Measurements from ENCODE around the gene CARMIL1. TPM values are rescaled to one million over a fixed set of nuclear protein-coding genes. Genes with fewer than 3 reads are reported as not detected.

The CARMIL1 gene
- total RNA-seq, 1 donor from 2014 or later, result 14.5 TPM

- Mint-ChIP-seq H3K4me1 (ENCODE audit: low read depth) (peaks cover 6% of the 10 kb centered on the region), H3K27ac (ENCODE audit: unreplicated experiment) (no peak overlapping the region), H3K9me3 (ENCODE audit: low read depth) (no peaks in the 10 kb centered on the region), H3K36me3 (ENCODE audit: low read depth) (peaks cover 11% of the 10 kb centered on the region), H3K4me3 (ENCODE audit: unreplicated experiment) (no peak overlapping the region), H3K27me3 (ENCODE audit: low read depth) (no peaks in the 10 kb centered on the region)
- no peak for DNase-seq (ENCODE audit: low spot score)
- no peak for TF ChIP-seq CTCF (IDR thresholded peaks at IDR 0.05)
Observed at GRCh38 chr6:25608558-25609174, 329.5 kb downstream of the CARMIL1 start.

- no peak overlapping the region for H3K4me3 Mint-ChIP-seq (ENCODE audit: unreplicated experiment)
- H3K27ac Mint-ChIP-seq (ENCODE audit: unreplicated experiment), result no peak overlapping the region
- no peaks in the 10 kb centered on the region for H3K9me3 Mint-ChIP-seq (ENCODE audit: low read depth)
- no peak for DNase-seq (ENCODE audit: low spot score)
- no peak for TF ChIP-seq CTCF (IDR thresholded peaks at IDR 0.05)
- peaks cover 8% of the 10 kb centered on the region for H3K36me3 Mint-ChIP-seq (ENCODE audit: low read depth)
- H3K27me3 Mint-ChIP-seq (ENCODE audit: low read depth), result no peaks in the 10 kb centered on the region
- H3K4me1 Mint-ChIP-seq (ENCODE audit: low read depth), result peaks cover 6% of the 10 kb centered on the region
Observed at GRCh38 chr6:25612666-25613065, 333.5 kb downstream of the CARMIL1 start.

- peaks cover 8% of the 10 kb centered on the region for H3K36me3 Mint-ChIP-seq (ENCODE audit: low read depth)
- peaks cover 6% of the 10 kb centered on the region for H3K4me1 Mint-ChIP-seq (ENCODE audit: low read depth)
- H3K9me3 Mint-ChIP-seq (ENCODE audit: low read depth), result no peaks in the 10 kb centered on the region
- TF ChIP-seq CTCF (IDR thresholded peaks at IDR 0.05), result no peak
- H3K4me3 Mint-ChIP-seq (ENCODE audit: unreplicated experiment), result no peak overlapping the region
- H3K27ac Mint-ChIP-seq (ENCODE audit: unreplicated experiment), result no peak overlapping the region
- no peaks in the 10 kb centered on the region for H3K27me3 Mint-ChIP-seq (ENCODE audit: low read depth)
- DNase-seq (ENCODE audit: low spot score), result no peak
Observed at GRCh38 chr6:25613415-25613814, 334.2 kb downstream of the CARMIL1 start.

- no peaks in the 10 kb centered on the region for H3K9me3 Mint-ChIP-seq (ENCODE audit: low read depth)
- no peak for TF ChIP-seq CTCF (IDR thresholded peaks at IDR 0.05)
- H3K27me3 Mint-ChIP-seq (ENCODE audit: low read depth), result no peaks in the 10 kb centered on the region
- H3K27ac Mint-ChIP-seq (ENCODE audit: unreplicated experiment), result no peak overlapping the region
- no peak for DNase-seq (ENCODE audit: low spot score)
- H3K4me1 Mint-ChIP-seq (ENCODE audit: low read depth), result peaks cover 6% of the 10 kb centered on the region
- peaks cover 8% of the 10 kb centered on the region for H3K36me3 Mint-ChIP-seq (ENCODE audit: low read depth)
- no peak overlapping the region for H3K4me3 Mint-ChIP-seq (ENCODE audit: unreplicated experiment)
Observed at GRCh38 chr6:25614052-25614451, 334.9 kb downstream of the CARMIL1 start.

- Mint-ChIP-seq H3K27ac (ENCODE audit: unreplicated experiment) (no peak overlapping the region), H3K27me3 (ENCODE audit: low read depth) (no peaks in the 10 kb centered on the region), H3K9me3 (ENCODE audit: low read depth) (no peaks in the 10 kb centered on the region), H3K4me3 (ENCODE audit: unreplicated experiment) (no peak overlapping the region), H3K36me3 (ENCODE audit: low read depth) (peaks cover 6% of the 10 kb centered on the region), H3K4me1 (ENCODE audit: low read depth) (peaks cover 6% of the 10 kb centered on the region)
- DNase-seq (ENCODE audit: low spot score), result no peak
- TF ChIP-seq CTCF (IDR thresholded peaks at IDR 0.05), result no peak
Observed at GRCh38 chr6:25615471-25615870, 336.3 kb downstream of the CARMIL1 start.

All from chondrocyte (in vitro differentiated cells).